GM10847 (cell line): Measurements from ENCODE around the gene HPSE2.

Experiments used
- POLR2A ChIP-seq: IDR thresholded peaks from 2 replicates; pipeline ENCODE4 v1.6.1; 2011; ENCODE audit not compliant: insufficient read length; ENCODE audit errors: extremely low read depth

The HPSE2 gene

GRCh38 chr10:98917828-98918227 is 317.8 kb downstream of the HPSE2 start:
- no peak for TF ChIP-seq POLR2A

GRCh38 chr10:98916526-98917125 is 319.0 kb downstream of the HPSE2 start:
- no peak for TF ChIP-seq POLR2A

GRCh38 chr10:98915911-98916310 is 319.7 kb downstream of the HPSE2 start:
- no peak for TF ChIP-seq POLR2A

- TF ChIP-seq POLR2A: no peak
Measured at GRCh38 chr10:98910546-98910945, 325.1 kb downstream of the HPSE2 start.

GRCh38 chr10:98910048-98910447 is 325.6 kb downstream of the HPSE2 start:
- no peak for TF ChIP-seq POLR2A

- no peak for TF ChIP-seq POLR2A
Measured at GRCh38 chr10:98908868-98909267, 326.8 kb downstream of the HPSE2 start.

GRCh38 chr10:98901441-98902110 is 334.1 kb downstream of the HPSE2 start:
- no peak for TF ChIP-seq POLR2A

GRCh38 chr10:98899018-98899417 is 336.6 kb downstream of the HPSE2 start:
- TF ChIP-seq POLR2A: no peak

- TF ChIP-seq POLR2A: no peak
Measured at GRCh38 chr10:98892523-98892922, 343.1 kb downstream of the HPSE2 start.

GRCh38 chr10:98886686-98887085 is 349.0 kb downstream of the HPSE2 start:
- no peak for TF ChIP-seq POLR2A

- no peak for TF ChIP-seq POLR2A
Measured at GRCh38 chr10:98885378-98885777, 350.3 kb downstream of the HPSE2 start.

- no peak for TF ChIP-seq POLR2A
Measured at GRCh38 chr10:98881789-98882188, 353.9 kb downstream of the HPSE2 start.

GRCh38 chr10:98880971-98881370 is 354.7 kb downstream of the HPSE2 start:
- TF ChIP-seq POLR2A: no peak

- no peak for TF ChIP-seq POLR2A
Measured at GRCh38 chr10:98878921-98879320, 356.7 kb downstream of the HPSE2 start.

GRCh38 chr10:98878418-98878817 is 357.2 kb downstream of the HPSE2 start:
- no peak for TF ChIP-seq POLR2A

GRCh38 chr10:98861962-98862361 is 373.7 kb downstream of the HPSE2 start:
- no peak for TF ChIP-seq POLR2A

GRCh38 chr10:98858525-98858924 is 377.1 kb downstream of the HPSE2 start:
- TF ChIP-seq POLR2A: no peak
